GM12891 (cell line): Measurements from ENCODE around the gene TMEM60.

Source experiments
- DNase-seq: peaks from one replicate; pipeline ENCODE4 v3.0.0; 2011; ENCODE audit warnings: low spot score; ENCODE audit not compliant: insufficient read length
- FAIRE-seq: peaks from 2 replicates; lab custom pipeline; 2011; peaks lifted over from hg19 to GRCh38; lab: Jason Lieb, UNC
- PAX5 ChIP-seq: IDR thresholded peaks from 2 replicates; pipeline ENCODE4 v1.6.1; 2011; ENCODE audit warnings: low read length, moderate library complexity, mild to moderate bottlenecking; ENCODE audit not compliant: insufficient read depth, severe bottlenecking
- POLR2A ChIP-seq: IDR thresholded peaks from 2 replicates; pipeline ENCODE4 v1.6.1; 2011; ENCODE audit warnings: low read depth, low read length, control low read depth
- POLR2AphosphoS5 ChIP-seq: IDR thresholded peaks from 2 replicates; pipeline ENCODE4 v1.6.1; 2011; ENCODE audit warnings: low read depth, low read length, control low read depth
- POU2F2 ChIP-seq: IDR thresholded peaks from 2 replicates; pipeline ENCODE4 v1.6.1; 2011; ENCODE audit warnings: low read depth, mild to moderate bottlenecking, control low read depth, low read length, moderate library complexity
- SPI1 ChIP-seq: IDR thresholded peaks from 2 replicates; pipeline ENCODE4 v1.6.1; 2011; ENCODE audit warnings: low read depth, low read length, control low read depth
- TAF1 ChIP-seq: IDR thresholded peaks from 2 replicates; pipeline ENCODE4 v1.6.1; 2011; ENCODE audit warnings: low read depth, low read length, control low read depth

The TMEM60 gene

DNA sequence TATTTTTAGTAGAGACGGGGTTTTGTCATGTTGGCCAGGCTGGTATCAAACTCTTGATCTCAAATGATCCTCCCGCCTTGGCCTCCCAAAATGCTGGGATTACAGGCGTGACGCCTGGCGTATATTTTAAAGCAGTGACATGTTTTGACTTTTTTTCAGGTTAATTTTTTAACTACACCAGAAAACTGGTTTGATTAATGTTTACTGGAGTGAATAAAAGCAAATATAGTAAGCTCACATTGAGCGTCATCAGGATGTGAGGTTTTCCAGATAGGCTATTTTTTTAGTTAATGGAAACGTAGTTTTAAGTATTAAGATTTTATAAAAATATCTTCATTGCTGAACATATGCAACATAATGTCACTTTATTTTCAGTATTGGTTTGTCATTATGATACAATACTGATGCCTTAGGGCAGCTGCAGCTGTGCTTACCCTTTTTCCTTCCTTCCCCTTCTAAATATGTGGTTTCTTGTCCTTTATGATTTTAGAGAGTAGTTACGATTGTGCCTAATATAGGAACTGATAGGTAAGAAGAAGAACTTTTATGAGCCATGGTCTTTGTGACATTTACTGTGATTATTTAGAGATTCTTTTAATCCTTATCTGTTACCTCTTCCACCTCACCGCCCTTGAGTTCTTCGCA, 37.3 kb downstream of the TMEM60 start:
- DNase-seq: no peak
- no peak for TF ChIP-seq POU2F2
- no peak for TF ChIP-seq SPI1
- TF ChIP-seq POLR2A: no peak
- TF ChIP-seq TAF1: no peak
- TF ChIP-seq PAX5: no peak
- FAIRE-seq: no peak

DNA sequence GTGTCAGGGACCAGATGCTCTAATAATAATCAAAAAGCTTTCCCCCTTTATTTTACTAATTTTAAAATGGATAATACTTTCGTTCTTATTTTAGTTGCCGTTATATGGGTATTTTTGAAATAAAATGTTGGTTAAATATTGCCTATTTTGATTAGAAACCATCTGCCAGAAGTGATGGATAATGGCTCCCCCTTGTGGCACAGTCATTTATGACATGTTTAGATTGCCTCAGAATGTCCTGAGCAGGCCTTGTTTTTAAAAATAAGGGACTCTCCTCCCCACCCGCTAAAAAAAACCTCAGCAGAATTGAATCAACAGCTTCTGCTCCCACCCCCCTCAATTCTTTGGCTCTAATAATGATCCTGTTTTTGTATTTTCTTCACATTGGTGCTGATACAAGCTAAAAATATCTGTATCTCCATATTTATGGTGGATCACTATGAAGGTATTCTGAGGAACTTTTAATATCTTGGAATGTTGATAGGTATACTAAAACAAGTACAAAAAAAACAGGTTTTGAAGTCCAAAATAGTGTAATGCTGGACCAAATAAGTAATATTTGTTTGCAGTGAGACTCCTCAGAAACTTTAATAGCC, 38.8 kb downstream of the TMEM60 start:
- TF ChIP-seq TAF1 (no peak), POLR2A (no peak), POU2F2 (no peak)
- DNase-seq (peak; percentile 8), FAIRE-seq (peak; percentile 78)

DNA sequence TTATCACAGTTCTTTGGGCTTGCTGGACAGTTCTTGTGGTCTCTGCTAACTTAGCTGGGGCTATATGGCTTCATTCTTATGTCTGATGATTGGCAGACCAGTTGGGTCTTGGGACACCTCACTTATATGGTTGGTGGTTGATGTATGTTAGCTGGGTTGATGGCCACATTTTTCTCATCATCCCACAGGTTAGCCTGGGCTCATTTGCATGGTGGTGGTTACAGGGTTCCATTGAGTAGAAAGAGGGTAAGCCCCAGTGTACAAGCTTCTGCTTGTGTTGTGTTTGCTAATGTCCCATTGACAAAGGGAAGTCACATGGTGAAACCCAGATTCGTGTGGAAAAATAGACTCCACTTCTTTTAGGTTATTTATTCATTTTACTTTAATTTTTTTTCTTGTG, 40.6 kb downstream of the TMEM60 start:
- FAIRE-seq (peak; percentile 76), DNase-seq (peak; percentile 6)
- TF ChIP-seq POU2F2: peak; percentile 93
- TF ChIP-seq PAX5: no peak

- DNase-seq: no peak
- TF ChIP-seq SPI1 (no peak), POLR2AphosphoS5 (no peak), POLR2A (no peak), POU2F2 (no peak), TAF1 (no peak), PAX5 (no peak)
- FAIRE-seq: no peak
These were observed 45.1 kb downstream of the TMEM60 start for GRCh38 chr7:77753173-77753572.

DNA sequence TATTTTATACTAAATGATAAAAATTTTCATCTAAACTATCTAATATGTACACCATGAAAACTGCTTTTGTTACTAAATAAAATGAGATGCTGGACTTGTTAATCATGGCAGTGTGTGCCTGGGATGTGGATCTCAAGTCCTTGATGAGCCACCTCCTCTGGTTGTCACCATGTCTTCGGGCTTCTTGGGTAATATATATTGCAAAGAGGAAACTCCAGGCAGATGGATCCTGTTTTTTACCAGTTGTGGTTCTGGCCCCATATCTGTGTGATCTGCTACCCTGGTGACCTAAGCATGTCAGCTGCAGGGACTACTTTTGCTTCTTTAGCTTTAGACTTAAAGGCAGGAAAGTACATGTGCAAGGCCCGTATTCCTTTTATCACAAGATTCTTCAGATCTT, 46.2 kb downstream of the TMEM60 start:
- no peak for FAIRE-seq
- no peak for TF ChIP-seq POLR2AphosphoS5
- TF ChIP-seq TAF1: no peak
- TF ChIP-seq POU2F2: no peak
- no peak for TF ChIP-seq POLR2A
- TF ChIP-seq SPI1: no peak
- no peak for TF ChIP-seq PAX5
- no peak for DNase-seq

DNA sequence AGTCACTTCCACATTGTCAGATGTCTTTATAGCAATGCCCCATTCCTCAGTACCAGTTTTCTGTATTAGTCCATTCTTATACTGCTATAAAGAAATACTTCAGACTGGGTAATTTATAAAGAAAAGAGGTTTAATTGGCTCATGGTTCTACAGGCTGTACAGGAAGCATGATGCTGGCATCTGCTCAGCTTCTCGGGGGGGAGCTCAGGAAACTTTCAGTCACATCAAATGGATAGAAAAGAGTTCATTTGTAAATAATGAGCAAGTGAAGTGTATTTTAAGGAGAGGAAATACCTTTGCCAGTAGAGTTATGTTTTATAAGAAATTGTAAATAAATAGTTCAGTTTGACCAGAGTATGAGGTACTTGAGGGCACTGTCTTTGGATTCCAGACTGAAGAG, 50.5 kb downstream of the TMEM60 start:
- TF ChIP-seq TAF1 (no peak), SPI1 (no peak), POLR2A (no peak), PAX5 (no peak), POLR2AphosphoS5 (no peak), POU2F2 (no peak)
- FAIRE-seq (no peak), DNase-seq (no peak)

GRCh38 chr7:77747178-77747577, 51.1 kb downstream of the TMEM60 start:
- no peak for DNase-seq
- no peak for FAIRE-seq
- TF ChIP-seq TAF1: no peak
- no peak for TF ChIP-seq POLR2A
- no peak for TF ChIP-seq PAX5
- no peak for TF ChIP-seq POLR2AphosphoS5
- TF ChIP-seq SPI1: no peak
- no peak for TF ChIP-seq POU2F2

- TF ChIP-seq PAX5: no peak
- TF ChIP-seq TAF1: no peak
- no peak for TF ChIP-seq POLR2AphosphoS5
- TF ChIP-seq SPI1: no peak
- no peak for TF ChIP-seq POLR2A
- TF ChIP-seq POU2F2: no peak
- no peak for DNase-seq
- no peak for FAIRE-seq
These were observed 51.4 kb downstream of the TMEM60 start for GRCh38 chr7:77746824-77747165.

DNA sequence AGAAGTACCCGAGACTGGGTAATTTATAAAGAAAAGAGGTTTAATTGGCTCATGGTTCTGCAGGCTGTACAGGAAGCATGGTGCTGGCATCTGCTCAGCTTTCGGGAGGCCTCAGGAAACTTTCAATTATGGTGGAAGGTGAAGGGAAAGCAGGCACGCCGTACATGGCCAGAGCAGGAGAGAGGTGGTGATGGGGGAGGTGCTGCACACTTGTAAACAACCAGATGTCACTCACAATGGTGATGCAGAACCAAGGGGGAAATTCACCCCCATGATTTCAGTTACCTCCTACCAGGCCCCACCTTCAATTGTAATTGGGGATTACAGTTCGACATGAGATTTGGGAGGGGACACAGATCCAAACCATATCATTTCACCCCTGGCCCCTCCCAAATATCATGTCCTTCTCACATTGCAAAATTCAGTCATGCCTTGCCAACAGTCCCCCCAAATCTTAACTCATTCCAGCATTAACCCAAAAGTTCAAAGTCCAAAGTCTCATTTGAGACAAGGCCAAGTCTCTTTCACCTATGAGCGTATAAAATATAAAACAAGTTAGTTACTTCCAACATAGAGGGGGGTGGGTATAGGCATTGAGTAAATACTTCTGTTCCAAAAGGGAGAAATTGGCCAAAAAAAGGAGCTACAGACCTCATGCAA, 51.9 kb downstream of the TMEM60 start:
- no peak for FAIRE-seq
- TF ChIP-seq POLR2A (no peak), TAF1 (no peak), SPI1 (no peak), PAX5 (no peak), POLR2AphosphoS5 (no peak), POU2F2 (no peak)
- no peak for DNase-seq

GRCh38 chr7:77745746-77746145, 52.5 kb downstream of the TMEM60 start:
- TF ChIP-seq POLR2A (no peak), POLR2AphosphoS5 (no peak), POU2F2 (no peak), SPI1 (no peak), TAF1 (no peak), PAX5 (no peak)
- DNase-seq: no peak
- FAIRE-seq: no peak
